Measurements from ENCODE around the gene ACSL1. TPM values are rescaled to one million over a fixed set of nuclear protein-coding genes. Genes with fewer than 3 reads are reported as not detected.
"Not testable (repeated sequence)": the region's sequence is repeated elsewhere in the genome, so short reads cannot be mapped to it uniquely, and the experiment has no call there.

ACSL1 gene
- total RNA-seq, 1 donor from 2014 or later: 43.2 TPM

- no peak for FAIRE-seq
- DNase-seq (ENCODE audit: low spot score in 2 of 2): no peak
Measured at GRCh38 chr4:184795214-184795844, 30.4 kb downstream of the ACSL1 start.

- DNase-seq (ENCODE audit: low spot score in 2 of 2) (no peak), FAIRE-seq (no peak)
Measured at GRCh38 chr4:184794470-184794869, 31.3 kb downstream of the ACSL1 start.

GRCh38 chr4:184793735-184794355 is 31.9 kb downstream of the ACSL1 start:
- FAIRE-seq: no peak
- no peak for DNase-seq (ENCODE audit: low spot score in 2 of 2)

- DNase-seq (ENCODE audit: low spot score in 2 of 2) (no peak), FAIRE-seq (no peak)
Measured at GRCh38 chr4:184792950-184793555, 32.7 kb downstream of the ACSL1 start.

- FAIRE-seq: no peak
- no peak for DNase-seq (ENCODE audit: low spot score in 2 of 2)
Measured at GRCh38 chr4:184792334-184792733, 33.4 kb downstream of the ACSL1 start.

- FAIRE-seq: no peak
- no peak for DNase-seq (ENCODE audit: low spot score in 2 of 2)
Measured at GRCh38 chr4:184790826-184791225, 34.9 kb downstream of the ACSL1 start.

GRCh38 chr4:184787766-184788503 is 37.8 kb downstream of the ACSL1 start:
- FAIRE-seq (no peak), DNase-seq (ENCODE audit: low spot score in 2 of 2) (no peak)

GRCh38 chr4:184785813-184786212 is 40.0 kb downstream of the ACSL1 start:
- FAIRE-seq (no peak), DNase-seq (ENCODE audit: low spot score in 2 of 2) (no peak)

- DNase-seq (ENCODE audit: low spot score in 2 of 2): no peak
Measured at GRCh38 chr4:184784628-184785257, 41.0 kb downstream of the ACSL1 start.

GRCh38 chr4:184782731-184783373 is 42.9 kb downstream of the ACSL1 start:
- no peak for DNase-seq (ENCODE audit: low spot score in 2 of 2)
- no peak for FAIRE-seq

More at GRCh38 chr4:184784628-184785257, 41.0 kb downstream of the ACSL1 start:
- FAIRE-seq: no peak

GRCh38 chr4:184779160-184779559 is 46.6 kb downstream of the ACSL1 start:
- not testable (repeated sequence) for FAIRE-seq; DNase-seq (ENCODE audit: low spot score in 2 of 2)

GRCh38 chr4:184778325-184778724 is 47.4 kb downstream of the ACSL1 start:
- FAIRE-seq (no peak), DNase-seq (ENCODE audit: low spot score in 2 of 2) (no peak)

GRCh38 chr4:184776821-184777220 is 48.9 kb downstream of the ACSL1 start:
- DNase-seq (ENCODE audit: low spot score in 2 of 2) (no peak), FAIRE-seq (no peak)

- no peak for DNase-seq (ENCODE audit: low spot score in 2 of 2)
- no peak for FAIRE-seq
Measured at GRCh38 chr4:184775854-184776555, 49.8 kb downstream of the ACSL1 start.

- DNase-seq (ENCODE audit: low spot score in 2 of 2): no peak
- no peak for FAIRE-seq
Measured at GRCh38 chr4:184774152-184774551, 51.6 kb downstream of the ACSL1 start.

GRCh38 chr4:184771416-184771815 is 54.4 kb downstream of the ACSL1 start:
- DNase-seq (ENCODE audit: low spot score in 2 of 2): no peak
- FAIRE-seq: no peak

GRCh38 chr4:184769141-184769765 is 56.5 kb downstream of the ACSL1 start:
- DNase-seq (ENCODE audit: low spot score in 2 of 2): no peak
- FAIRE-seq: no peak

GRCh38 chr4:184768296-184768695 is 57.5 kb downstream of the ACSL1 start:
- DNase-seq (ENCODE audit: low spot score in 2 of 2): no peak
- FAIRE-seq: no peak

- FAIRE-seq (no peak), DNase-seq (ENCODE audit: low spot score in 2 of 2) (no peak)
Measured at GRCh38 chr4:184766446-184766845, 59.3 kb downstream of the ACSL1 start.

Measured in frontal cortex (tissue), 4 donors.